HG03097 (cell line): ENCODE results near the gene CLEC9A.
"Not testable (repeated sequence)": the region's sequence is repeated elsewhere in the genome, so short reads cannot be mapped to it uniquely, and the experiment has no call there.

Experiments used
- ATAC-seq: cut with Tn5 transposase; IDR thresholded peaks from one replicate; pipeline ENCODE4 v1.9.1; 2021; ENCODE audit not compliant: unreplicated experiment, low FRiP score

CLEC9A gene

DNA sequence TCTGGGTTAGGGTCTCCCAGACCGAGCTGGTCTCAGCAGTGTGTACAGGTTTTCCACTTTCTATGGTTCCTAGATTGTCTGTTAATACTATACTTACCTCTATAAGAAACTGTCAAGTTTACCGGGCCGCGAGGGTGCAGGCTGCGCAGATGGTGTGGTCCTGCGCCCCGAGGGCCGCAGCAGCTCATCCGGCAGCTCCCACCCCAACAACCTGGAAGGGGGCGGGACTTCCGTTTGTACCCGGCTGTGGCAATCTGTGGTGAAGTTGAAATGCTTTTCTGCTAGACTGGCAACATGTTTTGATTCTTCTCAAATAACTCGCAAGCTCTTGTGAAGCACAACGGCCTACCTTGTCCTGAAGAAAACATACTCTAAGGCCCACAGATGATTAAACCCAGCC is at the start of gene CLEC9A:
CLEC9A (plus strand) TSS at position 237 of the 400 bp plus-strand sequence. CDS start 22,006 bp downstream, outside the sequence.
- ATAC-seq: no peak

DNA sequence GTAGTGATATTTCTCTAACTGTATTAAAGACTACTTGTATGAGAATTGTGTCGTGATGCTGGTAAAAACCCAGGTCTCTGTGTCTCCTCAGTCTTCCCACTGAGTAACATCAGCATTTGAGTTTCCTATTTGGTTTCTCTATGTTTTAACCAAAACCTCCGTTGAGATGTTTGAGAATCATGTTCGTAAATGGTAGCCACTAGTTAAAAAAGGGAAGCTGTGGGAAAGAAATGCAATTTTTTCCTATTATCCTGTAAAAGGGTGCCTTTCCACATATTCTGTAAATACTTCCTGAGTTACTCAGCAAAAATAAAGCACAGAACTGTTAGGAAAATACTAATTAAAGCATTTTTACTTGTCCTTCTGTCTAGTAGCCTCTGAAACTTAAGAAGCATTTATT is 38.6 kb upstream of the CLEC9A start:
- no peak for ATAC-seq

- ATAC-seq: no peak
These were observed 38.2 kb upstream of the CLEC9A start for GRCh38 chr12:9992296-9992695.

DNA sequence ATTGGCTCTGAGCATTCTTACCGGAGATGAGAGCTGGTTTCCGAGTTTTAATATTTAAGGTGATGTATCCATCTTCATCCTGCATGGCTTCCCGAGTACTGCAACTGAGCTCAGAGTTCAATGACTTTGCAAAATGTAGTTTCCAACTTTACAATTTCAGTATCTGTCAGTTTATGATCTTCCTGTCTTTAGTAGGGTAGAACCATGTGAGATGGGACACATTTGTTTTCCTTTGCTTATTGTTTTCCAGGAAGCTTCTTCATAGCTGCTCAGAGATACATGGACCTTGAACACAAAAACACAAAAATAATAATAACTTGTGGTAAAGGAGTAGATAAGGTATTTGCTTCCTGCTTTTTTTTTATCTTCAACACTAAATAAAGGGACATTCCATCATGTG is 31.5 kb upstream of the CLEC9A start, which contains the start of gene CLEC1B:
CLEC1B (minus strand) TSS at position 106 of the 400 bp plus-strand sequence; CDS start at position 85, 21 bp downstream.
- no peak for ATAC-seq

- ATAC-seq: no peak
These were observed 29.2 kb upstream of the CLEC9A start for GRCh38 chr12:10001171-10001776.

DNA sequence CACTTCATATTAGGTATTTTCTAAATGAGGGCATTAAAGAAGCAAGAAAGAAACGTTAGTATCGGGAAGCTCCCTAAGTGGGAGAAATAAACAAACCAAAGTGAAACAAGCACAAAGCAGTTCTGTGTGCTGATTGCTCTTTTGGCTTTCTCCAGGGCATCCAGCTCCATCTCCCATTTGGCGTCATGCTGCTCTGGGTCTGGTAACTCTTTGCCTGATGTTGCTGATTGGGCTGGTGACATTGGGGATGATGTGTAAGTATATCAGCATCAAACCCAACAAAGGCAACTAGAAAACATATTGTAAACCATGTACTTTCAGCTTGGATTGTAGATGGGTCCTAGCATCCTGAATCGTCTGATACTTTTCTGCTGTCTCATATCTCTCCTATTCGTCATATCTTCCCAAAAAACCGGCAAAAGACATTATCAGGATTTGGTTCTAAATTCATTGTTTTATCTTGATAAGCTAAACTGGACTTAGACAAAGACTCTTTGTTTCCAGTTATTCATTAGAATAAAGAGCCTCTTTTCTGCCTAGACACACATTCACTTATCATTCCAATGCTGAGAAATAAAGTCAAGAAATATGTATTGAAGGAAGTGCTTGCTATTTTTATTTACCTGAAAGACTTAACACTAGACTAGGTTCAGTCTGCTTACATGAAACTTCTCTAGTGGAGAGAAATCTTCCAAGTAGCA is 17.7 kb upstream of the CLEC9A start:
- no peak for ATAC-seq

DNA sequence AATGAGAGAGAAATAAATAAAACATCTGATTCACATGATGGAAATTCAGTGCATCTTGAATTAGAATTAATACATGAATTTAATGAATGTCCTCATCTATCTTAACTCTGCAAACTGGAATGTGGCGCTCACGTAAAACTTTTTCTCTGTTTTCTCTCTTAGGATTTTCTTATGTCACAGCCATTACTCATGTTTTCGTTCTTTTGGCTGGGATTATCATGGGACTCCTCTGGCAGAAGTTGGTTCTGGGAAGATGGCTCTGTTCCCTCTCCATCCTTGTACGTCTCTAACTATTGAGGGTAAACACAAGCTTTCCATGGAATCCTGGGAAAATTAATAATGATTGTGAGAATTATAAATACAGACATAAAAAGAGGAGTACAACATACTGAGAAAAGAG is 15.0 kb upstream of the CLEC9A start:
- ATAC-seq: no peak

DNA sequence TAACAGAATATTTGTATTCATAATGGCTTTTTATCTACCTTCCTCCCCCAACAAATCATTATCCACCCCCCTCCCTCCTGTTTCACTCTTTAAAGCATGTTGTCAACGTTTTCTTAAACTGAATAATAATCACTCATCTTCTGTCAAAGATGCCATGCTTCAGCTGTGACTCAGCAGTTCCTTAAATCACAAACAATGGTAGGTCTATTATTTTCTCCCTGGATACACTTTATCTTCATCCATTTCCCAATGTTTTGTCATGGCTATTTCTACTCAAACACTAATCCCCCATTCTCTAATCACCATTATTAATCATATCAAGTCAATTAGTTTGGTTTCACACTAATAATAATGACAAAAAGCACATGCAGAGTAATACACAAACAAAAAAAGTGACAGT is 13.6 kb upstream of the CLEC9A start:
- no peak for ATAC-seq

- no peak for ATAC-seq
These were observed 12.1 kb upstream of the CLEC9A start for GRCh38 chr12:10018386-10018785.

DNA sequence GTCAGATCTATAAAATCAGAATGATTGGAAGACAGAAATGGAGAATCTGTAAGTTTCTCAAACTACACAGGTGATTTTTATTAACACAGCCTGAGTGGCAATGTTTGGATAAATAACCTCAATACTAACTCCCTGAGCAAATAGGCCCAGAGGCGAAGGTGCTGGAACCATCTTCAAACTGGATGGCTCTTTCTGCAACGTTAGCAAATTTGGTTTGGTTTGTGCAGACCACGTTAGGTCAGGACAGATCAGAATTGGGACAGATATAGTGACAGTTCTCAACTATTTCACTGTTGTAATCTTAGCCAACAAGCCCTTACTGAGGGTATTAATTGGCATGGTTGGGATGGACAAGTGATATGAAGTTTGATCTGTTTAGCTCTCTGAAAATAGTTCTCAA is 9.1 kb upstream of the CLEC9A start:
- ATAC-seq: no peak

- no peak for ATAC-seq
These were observed 5.2 kb upstream of the CLEC9A start for GRCh38 chr12:10025236-10025635.

GRCh38 chr12:10026666-10027065 is 3.8 kb upstream of the CLEC9A start:
- not testable (repeated sequence) for ATAC-seq

DNA sequence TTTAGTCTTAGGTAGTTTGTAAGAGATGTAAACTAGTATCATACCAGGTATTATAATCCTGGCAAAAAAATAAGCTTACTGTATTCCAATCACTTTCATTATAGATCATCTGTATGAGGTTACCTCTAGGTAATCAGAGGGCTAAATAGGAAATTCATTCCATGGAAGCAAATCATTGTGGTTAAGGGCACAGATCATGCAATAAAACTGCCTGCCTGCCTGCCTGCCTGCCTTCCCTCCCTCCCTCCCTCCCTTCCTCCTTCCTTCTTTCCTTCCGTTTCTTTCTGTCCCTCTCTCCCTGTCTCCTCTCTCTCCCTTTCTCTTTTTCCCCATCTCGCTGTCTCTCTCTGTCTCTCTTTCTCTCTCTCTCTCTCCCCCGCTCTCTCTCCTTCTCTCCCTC is 3.2 kb upstream of the CLEC9A start:
- ATAC-seq: no peak

DNA sequence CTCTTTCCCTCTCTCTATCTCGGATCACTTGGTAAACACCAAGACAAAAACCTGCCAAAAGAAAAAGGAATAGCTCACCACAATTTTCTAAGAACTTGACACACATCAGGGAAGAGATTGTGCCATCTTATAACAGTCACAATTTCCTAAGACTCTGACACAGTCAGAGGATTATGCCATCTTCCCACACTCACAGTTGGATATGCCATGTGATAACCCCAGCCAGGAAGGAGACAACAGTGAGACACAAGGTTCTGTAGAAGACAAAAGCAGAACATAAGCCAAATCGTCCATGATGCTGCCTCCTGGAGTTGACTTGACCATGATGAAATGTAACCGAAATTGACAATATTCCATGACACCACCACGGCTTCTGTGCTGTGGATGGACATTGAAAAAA is 2.8 kb upstream of the CLEC9A start:
- no peak for ATAC-seq

DNA sequence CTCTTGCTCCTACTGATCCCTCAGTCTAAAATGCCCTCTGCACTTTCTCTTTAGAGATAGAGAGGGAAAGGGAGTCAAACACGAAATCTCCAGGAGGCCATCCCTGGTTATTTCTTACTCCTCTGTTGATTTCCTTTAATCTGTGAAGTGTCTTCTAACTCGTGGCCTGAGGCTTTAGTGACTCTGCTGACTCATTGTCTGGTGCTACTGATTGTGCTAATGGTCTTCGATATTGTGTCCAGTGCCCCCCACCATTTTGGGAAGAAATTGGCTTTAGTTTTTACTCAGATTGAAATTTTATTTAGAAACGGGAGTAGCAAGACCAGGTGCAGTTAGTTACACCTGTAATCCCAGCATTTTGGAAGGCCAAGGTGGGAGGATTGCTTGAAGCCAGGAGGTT is 839 bp downstream of the CLEC9A start:
- ATAC-seq: no peak

GRCh38 chr12:10031771-10032175 is 1.3 kb downstream of the CLEC9A start:
- ATAC-seq: no peak

GRCh38 chr12:10033783-10034545 is 3.5 kb downstream of the CLEC9A start:
- no peak for ATAC-seq

- ATAC-seq: no peak
These were observed 11.7 kb downstream of the CLEC9A start for GRCh38 chr12:10042167-10042566.

GRCh38 chr12:10048526-10048925 is 18.0 kb downstream of the CLEC9A start:
- ATAC-seq: no peak

DNA sequence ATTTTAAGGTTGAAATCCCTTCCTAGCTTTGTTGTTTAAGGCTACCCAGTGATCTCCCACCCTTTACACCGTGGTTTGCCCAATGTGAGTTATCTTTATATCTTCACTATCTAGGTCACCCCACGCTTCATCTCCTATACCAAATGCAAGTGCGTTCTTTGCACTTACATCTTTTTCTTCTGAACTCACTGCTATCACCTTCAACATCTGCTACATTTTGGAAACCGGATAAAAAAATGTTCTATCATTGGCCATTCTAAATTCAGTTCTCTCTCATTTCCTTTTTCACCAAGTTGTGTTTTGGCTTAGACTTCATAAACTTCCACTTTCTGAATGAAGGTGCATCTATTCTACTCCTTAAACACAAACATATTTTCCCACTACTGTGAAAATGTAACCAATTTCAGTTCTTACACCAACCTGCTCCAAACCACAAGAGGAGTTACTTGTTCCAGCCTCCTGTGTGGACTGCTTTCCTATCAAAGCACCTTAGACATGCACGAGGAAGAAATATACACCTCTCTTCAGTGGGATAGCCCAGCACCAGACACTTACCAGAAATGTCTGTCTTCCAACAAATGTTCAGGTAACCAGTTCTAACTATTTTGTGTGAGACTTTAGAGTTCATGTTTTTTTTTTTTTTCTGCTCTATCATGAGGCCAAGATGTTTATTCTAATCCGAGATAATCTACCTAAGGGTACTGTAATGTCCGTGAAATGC is 21.9 kb downstream of the CLEC9A start:
- ATAC-seq: no peak

GRCh38 chr12:10058387-10058786 is 27.9 kb downstream of the CLEC9A start:
- no peak for ATAC-seq
